GM12874 (cell line): ENCODE measurements around the gene CALB2.

Source experiments
- TF ChIP-seq, protein P1 (sequence below): IDR thresholded peaks from 2 replicates; pipeline ENCODE4 v1.5.1; 2011; ENCODE audit warnings: low read depth, mild to moderate bottlenecking, control low read depth, low read length, moderate library complexity; ENCODE audit not compliant: insufficient read depth

Gene CALB2, protein sequence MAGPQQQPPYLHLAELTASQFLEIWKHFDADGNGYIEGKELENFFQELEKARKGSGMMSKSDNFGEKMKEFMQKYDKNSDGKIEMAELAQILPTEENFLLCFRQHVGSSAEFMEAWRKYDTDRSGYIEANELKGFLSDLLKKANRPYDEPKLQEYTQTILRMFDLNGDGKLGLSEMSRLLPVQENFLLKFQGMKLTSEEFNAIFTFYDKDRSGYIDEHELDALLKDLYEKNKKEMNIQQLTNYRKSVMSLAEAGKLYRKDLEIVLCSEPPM

GRCh38 chr16:71358464-71358998 is at the start of gene CALB2:
TSS of gene CALB2 (plus strand) at chr16:71358723. CDS start at chr16:71358793, 70 bp downstream.
- TF ChIP-seq, protein P1, sequence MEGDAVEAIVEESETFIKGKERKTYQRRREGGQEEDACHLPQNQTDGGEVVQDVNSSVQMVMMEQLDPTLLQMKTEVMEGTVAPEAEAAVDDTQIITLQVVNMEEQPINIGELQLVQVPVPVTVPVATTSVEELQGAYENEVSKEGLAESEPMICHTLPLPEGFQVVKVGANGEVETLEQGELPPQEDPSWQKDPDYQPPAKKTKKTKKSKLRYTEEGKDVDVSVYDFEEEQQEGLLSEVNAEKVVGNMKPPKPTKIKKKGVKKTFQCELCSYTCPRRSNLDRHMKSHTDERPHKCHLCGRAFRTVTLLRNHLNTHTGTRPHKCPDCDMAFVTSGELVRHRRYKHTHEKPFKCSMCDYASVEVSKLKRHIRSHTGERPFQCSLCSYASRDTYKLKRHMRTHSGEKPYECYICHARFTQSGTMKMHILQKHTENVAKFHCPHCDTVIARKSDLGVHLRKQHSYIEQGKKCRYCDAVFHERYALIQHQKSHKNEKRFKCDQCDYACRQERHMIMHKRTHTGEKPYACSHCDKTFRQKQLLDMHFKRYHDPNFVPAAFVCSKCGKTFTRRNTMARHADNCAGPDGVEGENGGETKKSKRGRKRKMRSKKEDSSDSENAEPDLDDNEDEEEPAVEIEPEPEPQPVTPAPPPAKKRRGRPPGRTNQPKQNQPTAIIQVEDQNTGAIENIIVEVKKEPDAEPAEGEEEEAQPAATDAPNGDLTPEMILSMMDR: peak; percentile 87

DNA sequence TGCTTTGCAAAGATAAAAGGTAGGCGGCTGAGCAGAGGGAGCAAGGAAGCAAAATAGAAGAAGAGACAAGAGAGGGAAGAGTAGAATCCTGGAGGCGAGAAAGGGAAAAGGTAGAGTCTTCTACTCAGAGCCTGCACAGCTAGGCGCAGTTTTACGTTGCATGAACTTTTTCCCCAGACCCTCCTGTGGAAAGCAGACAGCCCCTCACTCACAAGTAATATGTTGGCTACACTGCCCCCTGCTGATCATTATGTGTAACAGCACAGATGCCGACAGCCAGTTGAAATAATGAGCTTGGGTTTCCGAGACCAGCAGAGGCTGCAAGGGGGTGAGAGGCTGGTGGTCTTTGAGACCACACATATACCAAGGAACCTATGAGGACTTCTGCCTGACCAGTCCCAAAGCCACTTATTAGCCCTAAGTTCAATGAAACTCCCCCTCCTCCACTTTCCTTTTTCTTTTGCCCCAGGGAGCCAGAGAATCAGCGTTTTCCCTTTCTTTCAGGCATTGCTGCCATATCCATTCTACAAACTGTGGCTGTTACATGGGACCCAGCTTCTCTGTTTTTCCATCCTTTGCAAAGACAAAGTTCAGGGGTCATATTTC is 46.9 kb upstream of the CALB2 start:
- TF ChIP-seq, protein P1: peak; percentile 59

- TF ChIP-seq, protein P1: no peak
Observed at GRCh38 chr16:71315269-71315668, 43.3 kb upstream of the CALB2 start.

GRCh38 chr16:71319999-71320398 is 38.5 kb upstream of the CALB2 start:
- TF ChIP-seq, protein P1: no peak

DNA sequence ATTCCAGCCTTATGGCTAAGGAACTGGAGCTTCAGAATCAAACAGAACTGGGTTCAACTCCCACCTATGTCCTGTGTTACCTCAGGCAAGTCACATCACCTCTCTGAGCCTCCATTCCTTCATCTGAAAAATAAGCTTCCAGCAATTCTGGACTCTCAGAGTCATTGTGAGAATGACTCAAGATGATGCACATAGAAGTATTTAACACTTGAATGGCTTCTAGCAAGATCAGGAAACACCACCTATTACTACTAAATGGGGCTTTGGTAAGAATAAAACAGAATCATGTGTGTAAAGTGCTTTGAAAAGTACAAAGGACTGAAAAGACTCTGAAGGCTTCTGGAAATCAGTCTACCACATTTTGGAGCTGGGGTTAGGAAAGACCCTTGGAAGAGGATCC is 30.8 kb upstream of the CALB2 start:
- TF ChIP-seq, protein P1: no peak

- TF ChIP-seq, protein P1: no peak
Observed at GRCh38 chr16:71328151-71328550, 30.4 kb upstream of the CALB2 start.

DNA sequence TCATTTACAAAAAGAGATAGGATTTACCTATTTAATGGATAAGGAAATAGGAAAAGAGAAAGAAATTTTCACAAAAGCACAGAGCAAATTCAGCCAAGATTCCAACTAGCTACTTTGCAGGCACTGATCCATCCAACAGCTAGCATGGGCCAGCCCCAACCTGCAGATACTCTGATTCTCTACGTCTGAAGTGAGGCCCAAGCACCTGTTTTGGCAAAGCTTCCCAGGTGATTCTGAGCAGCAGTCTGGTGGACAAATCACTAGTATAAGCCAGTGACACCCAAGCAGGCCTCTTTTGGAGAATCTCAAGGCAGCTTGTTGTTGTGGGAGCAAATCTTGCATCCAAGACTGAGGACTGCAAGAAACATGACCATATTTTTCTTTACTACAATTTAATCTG is 20.9 kb upstream of the CALB2 start:
- TF ChIP-seq, protein P1: no peak
